ENCODE data around the gene SLC38A8.

The SLC38A8 gene

DNA sequence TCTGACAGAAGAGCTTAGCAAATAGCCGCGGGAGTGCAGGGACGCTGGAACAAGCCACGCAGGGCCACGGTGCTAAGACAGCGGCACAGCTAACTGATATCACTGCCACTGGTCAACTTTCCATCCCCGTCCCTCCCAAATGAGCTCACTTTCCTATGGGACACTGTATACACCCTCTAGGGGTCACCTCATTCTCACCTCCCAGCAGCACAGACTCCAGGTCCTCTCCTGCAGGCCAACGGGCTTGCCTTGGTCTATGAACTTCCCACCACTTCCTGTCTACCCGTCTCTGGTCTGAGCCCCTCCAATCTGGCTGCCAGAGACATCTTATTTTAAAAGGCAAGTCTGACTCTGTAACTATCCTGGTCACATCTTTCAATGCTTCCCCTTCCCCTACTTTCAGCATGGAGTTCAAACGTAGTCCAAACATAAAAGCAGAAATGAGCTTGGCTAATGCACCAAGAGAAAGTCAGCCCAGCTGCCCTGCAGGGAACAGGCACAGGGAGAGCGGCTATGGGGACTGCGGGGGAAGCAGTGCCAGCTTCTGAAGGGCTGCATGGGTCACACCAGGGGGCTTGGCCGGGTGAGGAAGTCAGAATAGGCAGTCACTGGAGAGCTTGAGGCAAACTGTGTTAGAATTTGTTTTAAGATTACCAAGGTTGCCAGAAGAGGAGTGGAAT lies 26.3 kb upstream of the SLC38A8 start:
- no peak for DNase-seq (ENCODE audit: low read depth)

DNA sequence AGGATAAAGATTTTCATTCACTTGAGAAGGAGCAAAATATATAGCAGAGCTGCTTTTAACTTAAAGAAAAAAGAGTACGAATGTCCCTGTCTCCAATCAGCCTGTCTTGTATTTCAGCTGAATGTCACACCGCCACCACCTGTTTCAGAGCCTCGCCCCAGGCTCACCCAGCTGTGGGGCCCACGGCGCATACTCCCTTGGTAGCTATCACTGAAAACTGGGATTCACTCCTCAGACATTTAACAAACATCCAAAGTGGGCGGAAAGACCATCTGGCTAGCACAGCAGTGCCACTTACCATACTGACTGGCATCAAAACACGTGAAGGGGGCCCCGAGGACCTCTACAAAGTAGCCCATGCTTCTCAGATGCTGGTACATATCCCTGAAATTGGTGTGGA lies 25.4 kb upstream of the SLC38A8 start:
- no peak for DNase-seq (ENCODE audit: low read depth)

DNA sequence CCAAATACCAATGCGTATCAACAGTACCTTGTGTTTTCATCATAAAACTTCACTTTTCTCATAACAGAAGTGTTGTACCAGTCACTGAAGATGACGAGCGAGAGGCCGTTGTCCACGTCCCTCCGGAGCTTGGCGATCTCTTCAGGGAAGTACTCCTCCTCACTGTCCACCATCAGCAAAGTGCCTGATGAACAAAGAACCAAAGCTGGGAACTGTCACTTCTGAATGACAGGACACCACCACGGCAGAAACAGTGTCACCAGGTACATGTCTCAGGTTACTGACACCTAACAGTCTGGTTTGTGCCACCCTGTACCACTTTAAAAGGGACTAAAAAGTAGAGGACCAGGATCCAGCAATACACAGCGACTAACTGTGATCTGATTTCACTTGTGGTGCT lies 25.0 kb upstream of the SLC38A8 start:
- no peak for DNase-seq (ENCODE audit: low read depth)

DNA sequence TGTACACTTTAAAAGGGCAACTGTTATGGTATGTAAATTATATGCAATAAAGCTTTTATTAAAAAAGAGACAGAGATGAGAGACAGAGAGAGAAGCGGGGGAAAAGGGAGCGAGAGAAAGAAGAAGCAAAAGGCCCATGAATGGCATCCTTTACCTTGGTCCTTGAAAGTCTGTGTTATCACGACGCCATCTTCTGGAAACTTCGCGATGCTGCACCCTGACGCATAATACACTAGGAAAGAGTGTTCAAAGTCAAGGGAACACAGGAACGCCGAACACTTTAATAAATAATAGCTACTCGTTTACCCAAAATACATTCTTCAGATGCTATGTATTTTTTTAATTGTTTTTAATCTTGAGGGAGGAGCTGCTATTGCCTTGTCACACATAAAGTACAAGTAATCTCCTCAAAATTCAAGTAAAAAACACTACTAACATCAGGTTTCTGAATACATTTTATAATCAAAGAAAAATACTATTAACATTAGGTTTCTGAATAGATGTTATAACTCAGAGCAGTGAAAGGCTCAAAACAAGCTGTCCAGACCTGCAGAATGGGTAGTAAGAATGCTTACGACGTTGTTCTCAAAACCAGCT lies 23.0 kb upstream of the SLC38A8 start:
- DNase-seq (ENCODE audit: low read depth): peak; percentile 45

DNA sequence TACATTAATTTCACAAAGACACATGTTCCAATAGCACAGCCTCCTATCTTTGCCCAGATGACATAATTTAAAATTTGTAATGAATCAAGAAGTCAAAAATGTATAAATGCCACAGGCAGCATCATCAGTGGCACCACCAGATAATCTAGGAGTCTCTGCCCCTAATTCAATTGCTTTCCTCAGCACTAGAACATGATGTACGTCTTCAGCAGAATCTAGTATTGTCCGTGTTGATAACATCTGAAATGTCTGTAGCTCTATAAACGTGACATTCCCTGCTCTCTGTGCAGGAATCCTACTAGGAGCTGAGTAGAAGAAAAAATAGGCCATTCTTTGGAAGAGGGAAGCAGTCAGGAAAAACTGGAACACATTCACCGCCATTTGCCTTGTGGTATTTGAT lies 21.4 kb upstream of the SLC38A8 start:
- DNase-seq (ENCODE audit: low read depth): no peak

DNA sequence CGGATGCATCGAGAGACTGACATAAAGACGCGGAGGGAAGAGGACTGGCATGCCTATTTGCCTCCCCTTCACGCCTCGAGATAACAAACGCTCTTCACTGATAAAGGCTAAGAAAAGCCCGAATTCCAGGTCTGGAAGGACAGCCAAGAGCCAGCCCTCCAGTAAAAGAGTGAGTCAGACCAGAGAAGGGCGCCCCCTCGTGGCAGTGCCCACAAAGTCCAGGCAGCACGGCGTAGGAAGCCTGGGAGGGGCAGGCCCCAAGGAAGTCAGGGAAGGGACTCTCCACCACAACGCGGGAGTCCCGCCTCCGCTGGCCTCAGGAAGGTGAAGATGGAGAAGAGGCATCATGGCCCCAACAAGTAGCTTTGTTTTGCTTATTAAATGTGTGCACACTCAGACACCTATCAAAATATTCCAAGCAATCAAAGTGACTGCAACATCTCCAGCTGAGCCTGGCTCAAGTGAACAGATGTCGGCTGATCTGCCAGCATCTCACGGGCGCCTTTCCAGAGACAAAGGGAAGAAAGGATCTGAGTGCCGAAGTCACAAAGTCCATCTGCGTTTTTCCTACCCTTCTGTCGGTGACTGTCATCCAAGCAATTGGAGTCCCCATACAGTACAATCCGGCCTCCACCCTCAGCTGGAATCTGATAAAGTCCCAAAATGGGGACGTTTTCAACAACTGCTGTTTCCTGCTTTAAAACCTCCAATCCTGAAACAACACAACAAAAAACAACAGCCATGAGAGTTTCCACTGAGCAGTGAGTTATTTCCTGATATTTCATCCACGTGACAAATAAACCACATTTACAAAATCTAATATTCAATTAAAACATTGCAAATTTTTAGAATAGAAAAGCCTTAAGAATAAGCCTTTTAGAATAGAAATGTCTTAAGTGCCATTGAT lies 20.4 kb upstream of the SLC38A8 start:
- DNase-seq (ENCODE audit: low read depth): peak; percentile 63

DNA sequence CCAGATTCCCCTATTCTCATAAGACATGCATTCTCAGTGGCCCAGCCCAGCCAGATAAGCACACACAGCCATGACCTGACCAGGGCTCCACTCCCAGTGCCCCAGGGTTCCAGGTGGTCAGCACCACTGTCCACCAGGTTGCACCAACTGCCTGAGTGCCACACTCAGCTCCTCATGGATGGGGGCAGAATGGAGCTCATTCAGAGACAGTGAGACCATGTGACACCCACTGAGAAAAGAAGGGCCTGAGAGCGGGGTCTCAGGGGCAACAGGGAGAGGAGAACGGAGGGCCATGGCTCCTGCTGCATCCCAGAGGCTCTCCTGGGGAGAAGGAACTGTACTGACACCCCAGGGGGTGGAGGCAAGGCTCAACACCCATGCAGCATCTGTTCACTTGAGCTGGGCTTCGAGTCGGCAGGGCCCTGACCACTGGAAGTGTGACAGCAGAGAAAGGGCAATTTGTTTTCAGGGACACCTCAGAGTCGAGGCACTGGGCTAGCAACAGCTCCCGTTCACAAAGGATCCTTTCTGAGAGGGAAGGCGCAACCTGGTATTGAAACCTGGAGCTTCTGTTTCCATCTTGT lies 18.7 kb upstream of the SLC38A8 start:
- DNase-seq (ENCODE audit: low read depth): no peak

DNA sequence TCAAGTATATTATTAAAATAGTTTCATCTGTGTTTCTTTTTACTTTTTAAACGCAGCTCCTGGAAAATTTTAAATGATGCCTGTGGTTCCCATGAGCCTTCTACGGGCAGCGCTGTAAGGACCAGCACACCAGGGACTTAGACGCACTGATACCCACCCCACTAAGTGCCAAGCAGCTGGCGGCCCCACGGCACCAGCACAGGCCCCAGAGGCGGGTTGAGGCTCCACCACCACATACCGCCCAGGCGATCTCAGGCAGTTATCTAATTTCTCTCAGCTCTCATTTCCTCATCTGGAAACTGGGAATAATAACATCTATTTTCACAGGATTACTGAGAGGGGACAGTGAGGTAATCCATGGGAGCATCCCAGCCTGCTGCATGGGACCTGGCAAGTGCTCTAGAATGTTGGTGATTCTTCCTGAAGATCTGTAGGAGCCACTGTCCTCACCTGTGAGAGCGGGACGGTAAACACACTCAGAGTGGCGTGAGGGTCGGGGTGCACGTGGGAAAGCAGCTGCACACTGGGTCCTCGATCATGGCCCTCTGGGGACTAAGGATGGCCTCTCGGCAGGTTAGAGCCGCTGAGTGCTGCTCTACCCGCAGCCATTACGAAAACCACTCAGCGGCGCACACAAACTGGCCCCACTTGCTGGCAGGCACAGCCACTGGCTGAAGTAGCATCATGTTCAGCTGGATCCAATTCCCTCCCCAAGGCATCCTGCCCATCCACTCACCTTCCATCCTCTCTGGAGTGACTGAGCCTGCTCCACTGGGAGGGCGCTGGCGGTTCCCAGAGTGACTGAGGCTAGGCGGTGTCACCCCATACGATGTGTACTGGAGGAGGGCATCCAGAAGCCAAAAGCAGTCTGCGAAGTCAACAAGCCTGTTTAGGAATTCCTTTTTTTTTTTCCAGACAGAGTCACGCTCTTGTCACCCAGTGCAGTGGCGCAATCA lies 17.6 kb upstream of the SLC38A8 start:
- no peak for DNase-seq (ENCODE audit: low read depth)

DNA sequence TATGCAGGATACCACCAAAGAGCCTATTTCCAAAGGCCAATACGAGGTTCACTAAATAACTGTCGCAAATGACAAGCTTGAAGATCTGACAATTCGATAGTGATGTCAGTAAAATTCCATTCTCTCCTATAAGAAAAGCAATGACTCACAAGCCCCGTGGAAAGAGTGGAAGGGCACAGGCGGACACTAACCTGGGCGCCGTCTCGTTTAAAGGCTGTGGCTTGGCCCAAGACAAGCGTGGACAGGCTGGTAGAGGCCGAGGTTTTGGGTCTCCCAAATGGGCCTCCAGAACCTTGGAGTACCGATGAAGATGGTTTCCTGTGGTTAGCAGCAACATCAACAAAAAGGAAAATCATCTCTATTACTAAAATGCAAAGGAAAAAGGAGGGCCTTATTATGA lies 16.5 kb upstream of the SLC38A8 start:
- no peak for DNase-seq (ENCODE audit: low read depth)

DNA sequence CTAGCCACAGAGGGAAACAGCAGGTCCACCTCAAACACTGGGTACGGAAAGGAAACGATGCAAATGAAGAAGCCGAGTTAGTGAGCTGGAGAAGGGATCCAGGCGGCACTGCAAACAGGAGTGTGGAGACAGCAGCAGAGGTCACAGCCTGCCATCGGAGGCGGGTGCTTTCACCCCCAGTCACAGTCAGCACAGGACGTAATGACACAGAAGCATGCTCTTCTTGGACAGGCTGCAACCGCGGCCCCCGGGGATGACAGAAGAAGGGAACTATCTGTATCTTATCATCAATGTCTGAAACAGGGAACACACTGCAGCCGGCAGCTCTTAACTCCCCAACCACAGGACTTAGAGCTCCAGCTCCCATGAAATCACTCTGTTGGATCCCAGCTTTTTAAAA lies 16.1 kb upstream of the SLC38A8 start:
- no peak for DNase-seq (ENCODE audit: low read depth)

DNA sequence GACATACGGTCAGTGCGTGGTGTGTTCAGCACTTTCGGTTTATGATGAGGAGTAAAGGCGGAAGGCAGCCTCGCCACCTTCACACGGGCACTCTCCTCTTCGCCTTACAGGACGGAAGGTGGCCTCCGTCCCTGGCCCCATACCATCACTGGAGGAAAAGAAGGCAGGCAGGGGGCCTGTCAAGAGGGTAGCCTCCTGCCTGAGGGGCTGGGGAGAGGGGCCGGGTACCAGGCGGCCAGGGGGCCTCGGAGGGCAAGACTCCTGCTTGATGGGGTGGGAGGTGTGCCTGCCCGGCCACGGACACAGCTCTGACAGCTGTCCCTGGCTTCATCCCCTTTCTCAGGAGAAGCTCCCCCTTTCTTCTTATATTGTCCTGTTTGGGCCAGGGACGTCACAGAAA lies 15.6 kb upstream of the SLC38A8 start:
- no peak for DNase-seq (ENCODE audit: low read depth)

DNA sequence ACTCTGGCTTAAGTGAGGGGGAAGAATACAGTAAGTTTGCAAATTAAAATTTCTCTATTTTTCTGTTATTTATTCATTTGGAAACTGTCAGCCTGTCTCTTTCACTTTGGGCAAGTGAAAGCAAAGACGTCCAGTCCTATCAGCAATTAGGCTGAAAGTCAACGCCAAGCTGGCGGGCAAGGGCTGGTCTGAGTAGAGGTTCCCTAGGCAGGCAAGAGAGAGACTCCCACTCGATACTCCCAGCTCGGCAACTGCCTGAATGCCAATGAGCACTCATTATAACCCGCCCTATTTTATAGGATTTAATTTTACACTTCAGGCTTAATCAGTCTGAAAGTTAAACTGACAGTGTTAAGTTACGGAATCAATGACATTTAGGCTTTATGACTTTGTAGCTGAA lies 14.3 kb upstream of the SLC38A8 start:
- no peak for DNase-seq (ENCODE audit: low read depth)

DNA sequence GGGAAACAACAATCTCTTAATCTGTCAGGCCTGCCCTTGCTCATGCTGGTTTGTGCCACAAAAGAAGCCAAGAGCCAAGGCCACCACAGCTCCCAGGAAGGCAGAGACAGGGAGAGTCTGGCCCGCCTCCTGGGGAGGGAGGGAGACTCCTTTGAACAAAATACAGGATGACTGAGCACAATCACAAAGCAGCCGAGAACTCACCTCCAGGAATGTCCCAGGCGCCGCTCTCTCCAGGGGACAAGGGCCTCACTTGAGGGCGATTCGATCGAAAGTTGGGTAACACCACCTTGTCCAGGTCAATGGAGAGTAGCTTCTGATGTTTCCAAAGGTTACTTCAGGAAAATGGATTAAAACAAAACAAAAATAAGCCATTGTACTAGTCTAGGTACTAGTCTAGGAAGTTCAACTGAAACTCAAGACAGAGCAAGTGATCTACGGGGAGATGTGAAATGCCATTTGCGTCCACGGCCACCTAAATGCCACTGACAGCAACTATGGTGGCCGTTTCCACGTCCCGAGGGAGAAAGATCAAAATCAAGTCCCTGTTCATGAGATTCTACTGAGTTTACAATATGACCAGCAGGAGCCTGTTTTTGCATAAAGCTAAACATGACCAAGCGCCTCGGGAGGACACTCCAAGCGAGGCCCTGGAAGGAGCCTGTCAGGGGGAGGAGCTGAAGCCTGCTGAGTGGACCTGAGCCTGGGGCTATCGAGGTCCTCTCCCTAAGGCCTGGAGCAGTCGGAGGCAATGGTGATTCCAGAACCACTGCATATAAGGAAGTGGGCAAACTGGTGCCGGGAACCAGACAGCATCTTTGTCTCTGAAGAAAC lies 13.4 kb upstream of the SLC38A8 start:
- no peak for DNase-seq (ENCODE audit: low read depth)

DNA sequence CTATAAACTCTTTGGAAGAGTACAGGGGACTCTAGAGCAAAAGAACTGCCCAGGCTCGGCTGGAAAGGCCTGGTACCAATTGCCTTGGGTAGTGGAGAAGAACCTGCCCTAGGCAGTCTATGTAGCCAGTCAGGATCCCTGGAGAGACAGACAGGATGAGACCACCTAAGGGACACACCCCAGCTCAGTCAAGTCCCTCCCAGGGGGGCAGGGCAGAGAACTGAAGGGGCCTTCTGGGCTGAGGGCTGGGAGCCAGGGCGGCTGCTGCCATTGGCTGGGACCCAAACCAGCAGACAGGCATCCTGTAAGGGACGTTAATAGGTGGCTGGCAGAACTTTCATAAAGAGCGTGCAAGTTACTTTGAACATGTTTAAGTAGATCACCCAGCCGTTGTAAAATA lies 12.8 kb upstream of the SLC38A8 start:
- DNase-seq (ENCODE audit: low read depth): no peak

DNA sequence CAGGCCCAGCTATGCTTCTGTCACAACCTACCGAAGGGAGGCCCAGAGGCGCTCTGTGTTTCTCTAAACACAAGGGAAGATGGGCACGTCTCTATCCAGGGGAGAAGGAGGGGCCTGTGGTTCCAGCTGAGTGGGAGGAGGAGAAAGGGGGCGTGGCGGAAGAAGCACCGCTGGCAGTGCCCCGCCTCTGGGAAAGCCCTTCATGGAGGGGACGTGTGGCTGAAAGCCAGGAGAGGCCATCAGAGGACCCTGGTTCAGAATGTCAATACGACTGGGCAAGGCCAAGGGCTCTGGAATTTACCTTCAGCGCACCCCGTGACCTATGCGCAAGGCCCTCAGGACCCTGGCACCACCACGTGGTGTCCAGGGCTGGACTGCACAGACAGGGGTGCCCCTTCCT lies 12.3 kb upstream of the SLC38A8 start:
- no peak for DNase-seq (ENCODE audit: low read depth)

DNA sequence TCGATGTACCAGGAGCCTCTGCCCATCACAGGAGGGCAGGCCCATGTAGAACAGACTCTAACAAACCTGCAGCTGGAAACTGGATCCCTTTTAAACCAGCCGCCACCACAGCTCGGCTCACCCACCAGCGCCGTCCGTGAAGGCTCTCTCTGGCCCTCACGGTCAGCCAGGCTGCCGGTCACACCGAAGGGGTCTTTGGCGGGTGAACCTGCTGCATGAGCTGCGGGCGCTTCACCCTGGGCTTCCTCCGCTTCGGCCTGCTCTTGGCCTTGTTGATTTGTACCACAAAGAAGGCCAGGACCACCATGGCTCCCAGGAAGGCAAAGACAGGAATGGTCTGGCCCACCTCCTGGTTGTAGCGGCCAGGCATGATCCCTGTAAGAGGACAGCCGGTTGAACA lies 11.7 kb upstream of the SLC38A8 start:
- no peak for DNase-seq (ENCODE audit: low read depth)

DNA sequence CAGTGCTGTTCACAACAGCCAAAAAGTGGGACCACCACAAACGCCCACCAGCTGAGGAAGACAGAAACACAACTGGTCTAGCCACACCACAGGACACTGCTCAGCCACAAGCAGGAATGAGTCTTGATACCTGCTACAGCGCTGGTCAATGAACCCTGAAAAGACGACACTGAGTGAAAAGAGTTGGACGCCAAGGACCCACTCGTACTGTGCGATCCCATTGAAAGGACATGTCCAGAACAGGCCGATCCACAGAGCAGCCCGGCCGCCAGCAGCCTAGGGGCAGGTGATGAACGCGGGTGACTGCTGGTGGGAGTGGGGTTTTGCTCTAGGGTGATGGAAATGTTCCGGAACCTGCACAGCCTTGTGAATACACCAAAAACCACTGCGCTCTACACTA lies 10.6 kb upstream of the SLC38A8 start:
- no peak for DNase-seq (ENCODE audit: low read depth)

DNA sequence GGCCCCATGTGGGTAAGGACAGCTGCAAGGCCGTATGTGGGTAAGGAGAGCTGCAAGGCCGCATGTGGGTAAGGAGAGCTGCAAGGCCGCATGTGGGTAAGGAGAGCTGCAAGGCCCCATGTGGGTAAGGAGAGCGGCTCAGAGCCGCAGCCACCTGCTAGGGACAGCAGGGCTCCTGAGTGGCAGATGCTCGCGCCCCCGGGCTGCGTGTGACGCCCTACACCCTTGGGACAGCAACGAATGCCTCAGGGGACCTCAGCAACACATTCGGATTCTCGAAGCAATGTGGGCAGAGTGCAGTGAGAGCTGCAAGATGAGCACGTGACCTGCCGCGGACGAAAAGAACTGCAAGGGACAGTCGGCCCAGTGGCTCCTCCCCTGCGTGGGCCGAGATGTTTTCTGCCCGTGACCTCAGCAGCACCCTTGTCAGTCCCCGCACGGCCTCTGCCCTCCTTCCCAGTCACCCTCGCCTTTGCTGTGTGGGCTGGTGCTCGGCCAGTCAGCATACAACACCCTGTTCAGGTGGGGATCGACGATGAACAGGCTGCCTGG lies 9.6 kb upstream of the SLC38A8 start:
- no peak for DNase-seq (ENCODE audit: low read depth)

DNA sequence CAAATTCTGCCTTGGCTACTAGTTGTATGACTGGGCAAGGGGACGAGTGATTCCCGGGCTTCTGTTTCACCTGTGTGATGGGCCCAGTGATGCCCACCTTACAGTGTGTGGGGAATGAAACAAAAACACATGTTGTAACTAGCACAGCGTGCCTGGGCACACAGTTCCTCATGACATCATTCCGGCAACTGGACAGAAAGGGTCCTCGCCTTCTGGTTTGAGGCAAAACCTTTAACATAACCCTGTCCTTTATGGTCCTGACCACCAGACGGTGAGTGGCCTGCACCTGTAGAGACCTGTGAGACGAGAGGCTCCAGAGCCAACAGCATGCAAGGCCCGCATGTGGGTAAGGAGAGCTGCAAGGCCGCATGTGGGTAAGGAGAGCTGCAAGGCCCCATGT lies 7.7 kb upstream of the SLC38A8 start:
- DNase-seq (ENCODE audit: low read depth): no peak

DNA sequence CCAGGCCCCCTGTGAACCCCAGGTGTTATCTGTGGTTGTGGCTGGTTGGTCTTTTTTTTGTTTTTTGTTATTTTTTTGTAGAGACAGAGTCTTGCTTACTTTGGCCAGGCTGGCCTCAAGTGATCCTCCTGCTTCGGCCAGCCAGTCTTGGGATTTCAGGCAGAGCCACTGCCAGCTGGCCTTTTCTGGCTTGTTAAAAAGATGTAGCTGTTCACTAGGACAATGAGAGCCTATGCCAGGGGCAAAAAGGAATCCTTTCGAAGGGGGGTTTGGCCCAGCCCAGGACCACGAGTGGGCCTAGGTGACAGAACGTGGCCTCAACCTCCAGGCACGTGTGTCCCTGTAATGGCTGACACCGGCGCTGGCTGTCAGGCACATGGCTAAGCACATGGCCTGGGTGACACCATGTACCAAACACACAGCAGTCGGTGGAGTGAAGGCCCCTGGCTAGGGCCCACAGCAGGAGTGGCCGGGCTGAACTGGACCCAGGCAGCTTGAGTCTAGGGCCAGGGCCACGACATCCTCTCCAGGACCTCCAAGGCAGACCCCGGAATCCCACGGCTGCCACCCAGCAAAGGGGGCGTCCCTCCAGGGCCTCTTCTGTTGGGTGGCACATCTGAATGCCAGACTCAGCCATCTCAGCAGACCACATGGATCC lies 6.9 kb upstream of the SLC38A8 start:
- DNase-seq (ENCODE audit: low read depth): no peak

All from fibroblast of the conjunctiva (primary cell).